T47D (cell line): Measurements from ENCODE around the gene JPH4.
"Not testable (repeated sequence)": the region's sequence is repeated elsewhere in the genome, so short reads cannot be mapped to it uniquely, and the experiment has no call there.

Experiments
- DNase-seq, 2 experiments: peaks; one replicate each; pipeline versions ENCODE4 v3.0.0 to v3.0.0-alpha.2; 2011 to 2012; ENCODE audit warnings: low read depth in 1 of 2, low spot score in 1 of 2
- JUND ChIP-seq: IDR thresholded peaks from 2 replicates; pipeline ENCODE4 v1.6.1; 2012; ENCODE audit warnings: low read depth
- in situ Hi-C: cut with HindIII; loops from 2 replicates; pipeline ENCODE4 v1.10.0; 2016; ENCODE audit warnings: low sequenced_read_pairs, low pct_unique_long_range_greater_than_20kb

JPH4 gene

GRCh38 chr14:23602181-23603095, 23.8 kb upstream of the JPH4 start:
- in situ Hi-C loops = no loop called here
- no peak for DNase-seq
- no peak for TF ChIP-seq JUND

- in situ Hi-C loops = no loop called here
- TF ChIP-seq JUND = no peak
- no peak for DNase-seq
These were observed 23.2 kb upstream of the JPH4 start for GRCh38 chr14:23601845-23602180.

GRCh38 chr14:23601424-23601823, 22.8 kb upstream of the JPH4 start:
- no peak for TF ChIP-seq JUND
- in situ Hi-C loops = no loop called here

GRCh38 chr14:23600806-23601205, 22.2 kb upstream of the JPH4 start:
- in situ Hi-C loops = no loop called here
- no peak for TF ChIP-seq JUND
- no peak for DNase-seq

More at GRCh38 chr14:23601424-23601823, 22.8 kb upstream of the JPH4 start:
- no peak for DNase-seq

GRCh38 chr14:23600322-23600707, 21.7 kb upstream of the JPH4 start:
- no peak for DNase-seq
- in situ Hi-C loops = no loop called here
- no peak for TF ChIP-seq JUND

- DNase-seq, in situ Hi-C loops: not testable (repeated sequence)
These were observed 15.6 kb upstream of the JPH4 start for GRCh38 chr14:23594191-23594590.

GRCh38 chr14:23590198-23590597, 11.6 kb upstream of the JPH4 start:
- in situ Hi-C loops = no loop called here

GRCh38 chr14:23589606-23590005, 11.0 kb upstream of the JPH4 start:
- TF ChIP-seq JUND = no peak
- in situ Hi-C loops = no loop called here
- no peak for DNase-seq

More at GRCh38 chr14:23590198-23590597, 11.6 kb upstream of the JPH4 start:
- no peak for TF ChIP-seq JUND
- DNase-seq = no peak

GRCh38 chr14:23588884-23589598, 10.5 kb upstream of the JPH4 start:
- in situ Hi-C loops = no loop called here
- TF ChIP-seq JUND = no peak
- peak; percentile 70 to 84 for DNase-seq

GRCh38 chr14:23584527-23585203, 6.1 kb upstream of the JPH4 start:
- DNase-seq, in situ Hi-C loops: not testable (repeated sequence)

- in situ Hi-C loops, DNase-seq: not testable (repeated sequence)
These were observed 5.4 kb upstream of the JPH4 start for GRCh38 chr14:23583761-23584526.
